Endothelial cell of umbilical vein (primary cell): ENCODE measurements around the gene HIP1. TPM values are rescaled to one million over a fixed set of nuclear protein-coding genes. Genes with fewer than 3 reads are reported as not detected.
"Not testable (repeated sequence)": the region's sequence is repeated elsewhere in the genome, so short reads cannot be mapped to it uniquely, and the experiment has no call there.

Experiments
- BruUV-seq: library from RNA; stranded (reverse); fragments of 400-500 nt; replicated peaks from 2 replicates; lab custom pipeline; 2021; lab: Mats Ljungman, UMichigan
- CTCF ChIA-PET: fragments of 300-600, 350-600 bp; sonication (Branson Sonifier 250); formaldehyde crosslinking; loops from one replicate; lab custom pipeline; 2021; ENCODE audit warnings: antibody characterized with exemption, inconsistent platforms; lab: Charles Lee
- POLR2A ChIA-PET: fragments of 300-600, 350-600 bp; sonication (Branson Sonifier 250); formaldehyde crosslinking; loops from one replicate; lab custom pipeline; 2021; ENCODE audit warnings: antibody characterized with exemption, inconsistent platforms; lab: Charles Lee
- DNase-seq: peaks from one replicate; pipeline ENCODE4 v3.0.0-alpha.2; 2011; ENCODE audit warnings: low read depth, low spot score
- FAIRE-seq: peaks from 2 replicates; lab custom pipeline; 2011; peaks lifted over from hg19 to GRCh38; lab: Jason Lieb, UNC
- H2AFZ ChIP-seq: 2 replicates; pipeline ENCODE4 v1.6.0; 2012; ENCODE audit warnings: low read depth, low read length, control low read depth, inconsistent platforms
- H3K27ac ChIP-seq: 2 replicates; pipeline ENCODE4 v1.5.1; 2011; ENCODE audit warnings: low read depth, mild to moderate bottlenecking, control low read depth, low read length, moderate library complexity; ENCODE audit not compliant: insufficient read depth
- H3K27me3 ChIP-seq, 2 experiments: 2 replicates each; pipeline versions ENCODE4 v1.6.0 to v1.6.1; 2011; ENCODE audit warnings: low read length in 2 of 2, mixed read lengths in 1 of 2; ENCODE audit not compliant: control insufficient read depth in 2 of 2, insufficient read depth in 2 of 2
- H3K36me3 ChIP-seq, 2 experiments: 2 replicates in 1 of 2; 3 replicates in 1 of 2; pipeline ENCODE4 v1.5.1; 2011; ENCODE audit warnings: low read length in 2 of 2, mild to moderate bottlenecking in 1 of 2, moderate library complexity in 1 of 2; ENCODE audit not compliant: control insufficient read depth in 2 of 2, insufficient read depth in 2 of 2; ENCODE audit errors: extremely low read depth in 1 of 2
- H3K4me1 ChIP-seq: 3 replicates; pipeline ENCODE4 v1.5.1; 2011; ENCODE audit warnings: mild to moderate bottlenecking, low read length; ENCODE audit not compliant: control insufficient read depth, insufficient read depth; ENCODE audit errors: extremely low read depth
- H3K4me2 ChIP-seq: 2 replicates; pipeline ENCODE4 v1.6.1; 2011; ENCODE audit warnings: low read length, control low read depth, mixed read lengths; ENCODE audit not compliant: insufficient read depth
- H3K4me3 ChIP-seq, 3 experiments: fragments of 200-600 bp in 1 of 3; sonication (generic), shearing (Covaris generic) in 1 of 3; replicated peaks in 1 of 3; 2 replicates each; pipeline ENCODE4 v1.5.1; 2011 to 2016; ENCODE audit warnings: control low read depth in 3 of 3, low read length in 3 of 3, mild to moderate bottlenecking in 2 of 3, inconsistent platforms in 1 of 3, low read depth in 1 of 3, moderate library complexity in 1 of 3; ENCODE audit not compliant: insufficient read depth in 1 of 3
- H3K79me2 ChIP-seq: 2 replicates; pipeline ENCODE4 v1.6.0; 2012; ENCODE audit warnings: low read length, inconsistent platforms; ENCODE audit not compliant: control insufficient read depth, insufficient read depth
- H3K9ac ChIP-seq: replicated peaks from 2 replicates; pipeline ENCODE3; 2011; ENCODE audit warnings: low read length, control low read depth; ENCODE audit not compliant: insufficient read depth; ENCODE audit errors: extremely low read depth
- H3K9me1 ChIP-seq: replicated peaks from 3 replicates; pipeline ENCODE4 v1.6.0; 2011; ENCODE audit warnings: mild to moderate bottlenecking, low read length; ENCODE audit not compliant: control insufficient read depth, insufficient read depth; ENCODE audit errors: extremely low read depth
- H3K9me3 ChIP-seq: replicated peaks from 2 replicates; pipeline ENCODE4 v1.5.1; 2012; ENCODE audit warnings: low read length, inconsistent platforms; ENCODE audit not compliant: control insufficient read depth, insufficient read depth
- H4K20me1 ChIP-seq: replicated peaks from 2 replicates; pipeline ENCODE3; 2011; ENCODE audit warnings: mild to moderate bottlenecking, low read length; ENCODE audit not compliant: control insufficient read depth, insufficient read depth; ENCODE audit errors: extremely low read depth
- EZH2 ChIP-seq: IDR thresholded peaks from 2 replicates; pipeline ENCODE4 v1.6.1; 2012; ENCODE audit warnings: borderline replicate concordance, low read depth, mild to moderate bottlenecking, moderate library complexity, low read length, inconsistent platforms; ENCODE audit not compliant: severe bottlenecking
- FOS ChIP-seq: IDR thresholded peaks from 2 replicates; pipeline ENCODE4 v1.6.1; 2011; ENCODE audit warnings: mild to moderate bottlenecking, low read length, moderate library complexity, borderline replicate concordance; ENCODE audit not compliant: insufficient read depth
- GATA2 ChIP-seq: IDR thresholded peaks from 2 replicates; pipeline ENCODE4 v1.7.0; 2011; ENCODE audit warnings: low read depth, mild to moderate bottlenecking, moderate library complexity, mixed read lengths, low read length; ENCODE audit not compliant: insufficient read length, insufficient read depth
- JUN ChIP-seq: IDR thresholded peaks from 2 replicates; pipeline ENCODE4 v1.6.1; 2011; ENCODE audit warnings: borderline replicate concordance, low read depth; ENCODE audit not compliant: insufficient read length, insufficient read depth
- MYC ChIP-seq: IDR thresholded peaks from one replicate; pipeline ENCODE4 v1.6.1; 2011; ENCODE audit warnings: mild to moderate bottlenecking, low read depth, low read length
- POLR2A ChIP-seq: IDR thresholded peaks from 2 replicates; pipeline ENCODE4 v1.6.1; 2012; ENCODE audit warnings: low read depth, mild to moderate bottlenecking, control low read depth, low read length
- POLR2AphosphoS5 ChIP-seq: IDR thresholded peaks from 2 replicates; pipeline ENCODE4 v1.6.1; 2012; ENCODE audit warnings: low read depth, mild to moderate bottlenecking, control low read depth, low read length, moderate library complexity; ENCODE audit not compliant: insufficient read depth
- dilution Hi-C: fragments of 300-500 bp; cut with MboI; formaldehyde crosslinking; loops from one replicate; pipeline ENCODE4 v1.15.0; 2019; ENCODE audit warnings: low sequenced_read_pairs; ENCODE audit not compliant: extremely low pct_ligation_motif_present
- intact Hi-C: fragments of 100-400 bp; cut with micrococcal nuclease; formaldehyde crosslinking; loops from one replicate; pipeline ENCODE4 v1.10.0; 2022
- polyA plus RNA-seq, 4 experiments: library from polyadenylated mRNA; depleted of rRNA in 3 of 4; stranded (reverse) in 3 of 4; unstranded in 1 of 4; fragments of >200 nt; gene quantifications; 2 replicates each; pipeline versions ENCODE4 v1.2.1 to v1.2.3, GENCODE V29; 2011 to 2012; ENCODE audit warnings: missing spikeins in 1 of 4
- total RNA-seq: library from RNA; stranded (reverse); gene quantifications from 2 replicates; pipeline ENCODE4 v1.2.3, GENCODE V29; 2021
- TF ChIP-seq, protein P1 (sequence below), 2 donors: IDR thresholded peaks; 1 replicate in 1 of 2; 2 replicates in 1 of 2; pipeline ENCODE4 v1.5.1; 2011; ENCODE audit warnings: low read length in 2 of 2, mild to moderate bottlenecking in 2 of 2, moderate library complexity in 2 of 2, control low read depth in 1 of 2, inconsistent platforms in 1 of 2, low read depth in 1 of 2; ENCODE audit not compliant: insufficient read depth in 1 of 2; ENCODE audit errors: extremely low read depth in 1 of 2
- TF ChIP-seq, protein P2 (sequence below): IDR thresholded peaks from 2 replicates; pipeline ENCODE4 v1.6.1; 2011; ENCODE audit not compliant: insufficient read depth, insufficient read length

The HIP1 gene
- total and polyA plus RNA-seq, 2 donors (not counting 3 experiments of a cell fraction or from before 2014, with no cell fraction given): 23.7 to 47.6 TPM

DNA sequence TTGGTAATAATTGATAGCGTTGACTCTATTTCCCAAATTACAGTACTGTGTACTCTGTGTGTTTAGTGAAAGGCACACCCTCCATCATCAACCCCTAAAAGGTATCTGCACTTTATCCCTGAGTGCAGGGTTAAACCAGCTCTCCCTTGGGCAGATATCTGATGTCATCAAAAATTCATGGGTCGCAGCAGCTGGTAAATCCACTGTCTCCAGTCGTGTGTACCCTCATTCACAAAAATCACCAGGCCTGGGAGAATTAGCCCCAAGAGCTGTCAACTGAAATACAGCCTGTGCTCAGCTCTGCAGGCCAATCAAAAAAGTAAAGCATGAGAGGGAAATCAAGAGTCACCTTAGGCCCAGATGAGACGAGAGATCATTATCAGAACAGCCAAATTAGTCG lies 103.7 kb downstream of the HIP1 start:
- Histone ChIP-seq H2AFZ (no peak overlapping the region), H3K9ac (no peak overlapping the region), H3K27ac (no peak overlapping the region), H3K4me1 (peaks cover 11% of the 10 kb centered on the region), H3K4me3 (no peak overlapping the region), H3K9me1 (no peaks in the 10 kb centered on the region), H3K9me3 (no peaks in the 10 kb centered on the region), H3K36me3 (no peaks in the 10 kb centered on the region), H4K20me1 (no peaks in the 10 kb centered on the region), H3K79me2 (no peaks in the 10 kb centered on the region), H3K4me2 (no peak overlapping the region), H3K27me3 (no peaks in the 10 kb centered on the region)
- ChIA-PET POLR2A (no interaction called here), CTCF (interaction anchor here (1.1 kb wide), 1 partner anchor 128 kb away, joined by 3 read pairs; no protein-coding TSS in a partner anchor)
- DNase-seq (no peak), FAIRE-seq (no peak)
- intact Hi-C loops: loop anchor here (10.0 kb wide), 1 partner anchor 110 kb away; no protein-coding TSS in a partner anchor
- BruUV-seq: no TSS peak
- TF ChIP-seq, protein P1, sequence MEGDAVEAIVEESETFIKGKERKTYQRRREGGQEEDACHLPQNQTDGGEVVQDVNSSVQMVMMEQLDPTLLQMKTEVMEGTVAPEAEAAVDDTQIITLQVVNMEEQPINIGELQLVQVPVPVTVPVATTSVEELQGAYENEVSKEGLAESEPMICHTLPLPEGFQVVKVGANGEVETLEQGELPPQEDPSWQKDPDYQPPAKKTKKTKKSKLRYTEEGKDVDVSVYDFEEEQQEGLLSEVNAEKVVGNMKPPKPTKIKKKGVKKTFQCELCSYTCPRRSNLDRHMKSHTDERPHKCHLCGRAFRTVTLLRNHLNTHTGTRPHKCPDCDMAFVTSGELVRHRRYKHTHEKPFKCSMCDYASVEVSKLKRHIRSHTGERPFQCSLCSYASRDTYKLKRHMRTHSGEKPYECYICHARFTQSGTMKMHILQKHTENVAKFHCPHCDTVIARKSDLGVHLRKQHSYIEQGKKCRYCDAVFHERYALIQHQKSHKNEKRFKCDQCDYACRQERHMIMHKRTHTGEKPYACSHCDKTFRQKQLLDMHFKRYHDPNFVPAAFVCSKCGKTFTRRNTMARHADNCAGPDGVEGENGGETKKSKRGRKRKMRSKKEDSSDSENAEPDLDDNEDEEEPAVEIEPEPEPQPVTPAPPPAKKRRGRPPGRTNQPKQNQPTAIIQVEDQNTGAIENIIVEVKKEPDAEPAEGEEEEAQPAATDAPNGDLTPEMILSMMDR (IDR thresholded peaks at IDR 0.05; ENCODE audit: extremely low read depth in 1 of 2, insufficient read depth in 1 of 2, low read depth in 1 of 2, low read length in 2 of 2): no peak
- TF ChIP-seq, protein P2, sequence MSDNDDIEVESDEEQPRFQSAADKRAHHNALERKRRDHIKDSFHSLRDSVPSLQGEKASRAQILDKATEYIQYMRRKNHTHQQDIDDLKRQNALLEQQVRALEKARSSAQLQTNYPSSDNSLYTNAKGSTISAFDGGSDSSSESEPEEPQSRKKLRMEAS: no peak
- TF ChIP-seq JUN (no peak), MYC (no peak), POLR2A (no peak), FOS (no peak), EZH2 (no peak), POLR2AphosphoS5 (no peak), GATA2 (no peak)
- dilution Hi-C loops: no loop called here

DNA sequence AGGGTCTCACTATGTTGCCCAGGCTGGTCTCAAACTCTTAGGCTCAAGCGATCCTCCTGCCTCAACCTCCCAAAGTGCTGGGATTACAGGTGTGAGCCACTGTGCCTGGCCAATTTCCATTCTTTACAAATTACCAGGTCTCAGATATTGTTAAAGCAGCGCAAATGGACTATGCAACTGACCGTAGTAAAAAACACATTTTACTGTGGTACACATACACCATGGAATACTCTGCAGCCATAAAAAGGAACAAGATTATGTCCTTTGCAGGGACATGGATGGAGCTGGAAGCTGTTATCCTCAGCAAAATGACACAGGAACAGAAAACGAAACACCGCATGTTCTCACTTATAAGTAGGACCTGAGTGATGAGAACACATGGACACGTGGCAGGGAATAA lies 106.2 kb downstream of the HIP1 start:
- H3K9ac ChIP-seq, dilution Hi-C loops, H3K4me2 ChIP-seq, DNase-seq, H3K4me3 ChIP-seq, H3K36me3 ChIP-seq, H3K27ac ChIP-seq, BruUV-seq, H3K9me3 ChIP-seq, H4K20me1 ChIP-seq, CTCF ChIA-PET, H3K79me2 ChIP-seq, FAIRE-seq, H3K27me3 ChIP-seq, H3K9me1 ChIP-seq, H3K4me1 ChIP-seq, POLR2A ChIA-PET, H2AFZ ChIP-seq: not testable (repeated sequence)
- intact Hi-C loops: loop anchor here (10.0 kb wide), 1 partner anchor 108 kb away; no protein-coding TSS in a partner anchor
